Measurements from ENCODE around the gene SATB1. TPM values are rescaled to one million over a fixed set of nuclear protein-coding genes. Genes with fewer than 3 reads are reported as not detected.

The SATB1 gene
- total RNA-seq, 4 donors from 2014 or later, result 24.4 to 47.9 (median 37.2) TPM

- no peak for TF ChIP-seq CTCF (IDR thresholded peaks at IDR 0.05; ENCODE audit: low read depth)
These were observed 14.9 kb downstream of the SATB1 start for GRCh38 chr3:18410205-18410604.

GRCh38 chr3:18409266-18409665 is 15.9 kb downstream of the SATB1 start:
- TF ChIP-seq CTCF (IDR thresholded peaks at IDR 0.05; ENCODE audit: low read depth), result no peak

DNA sequence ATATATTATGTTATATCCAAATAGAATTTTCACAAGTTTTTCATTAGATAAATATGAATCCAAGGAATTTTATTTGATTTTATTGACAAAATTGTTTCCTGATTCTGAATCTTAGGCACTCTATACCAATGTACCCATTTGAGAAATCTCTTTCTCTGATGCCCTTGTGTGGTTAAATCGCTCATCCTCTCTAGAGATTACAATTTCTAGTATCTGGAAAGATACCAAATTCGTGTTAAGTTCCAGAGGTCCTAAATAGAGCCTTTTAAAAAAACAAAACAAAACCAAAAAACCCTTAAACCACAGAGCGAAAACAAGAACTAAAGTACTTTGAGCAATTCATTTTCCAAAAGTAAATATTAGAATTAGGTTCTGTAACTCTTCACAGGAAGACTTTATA is 20.0 kb downstream of the SATB1 start:
- no peak for TF ChIP-seq CTCF (IDR thresholded peaks at IDR 0.05; ENCODE audit: low read depth)

- TF ChIP-seq CTCF (IDR thresholded peaks at IDR 0.05; ENCODE audit: low read depth), result no peak
These were observed 22.1 kb downstream of the SATB1 start for GRCh38 chr3:18403061-18403460.

DNA sequence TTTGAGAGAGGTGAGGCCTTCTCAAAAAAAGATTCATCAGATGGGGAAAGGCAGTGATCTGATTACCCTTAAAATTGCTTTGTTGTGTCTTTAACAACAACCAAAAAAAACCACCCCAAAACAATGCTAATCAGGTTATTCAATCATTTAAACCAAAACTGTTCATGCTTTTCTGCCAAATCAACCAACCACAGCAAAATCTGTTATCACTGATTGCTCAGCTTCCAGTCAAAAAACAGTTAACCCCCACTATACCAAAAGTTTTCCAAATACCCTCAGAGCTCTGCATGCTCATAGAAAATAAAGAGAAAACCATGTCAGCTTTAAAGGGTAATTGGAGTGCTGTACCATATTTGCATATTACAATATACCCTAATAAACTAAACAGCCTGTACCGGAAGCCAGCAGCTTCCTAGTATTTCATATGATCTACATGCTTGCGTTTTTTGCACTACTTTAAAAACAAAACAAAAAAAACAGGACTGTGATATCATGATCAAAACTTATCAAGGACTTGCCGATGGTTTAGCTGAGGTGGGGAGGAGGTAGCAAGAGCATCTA is 22.8 kb downstream of the SATB1 start:
- no peak for TF ChIP-seq CTCF (IDR thresholded peaks at IDR 0.05; ENCODE audit: low read depth)

DNA sequence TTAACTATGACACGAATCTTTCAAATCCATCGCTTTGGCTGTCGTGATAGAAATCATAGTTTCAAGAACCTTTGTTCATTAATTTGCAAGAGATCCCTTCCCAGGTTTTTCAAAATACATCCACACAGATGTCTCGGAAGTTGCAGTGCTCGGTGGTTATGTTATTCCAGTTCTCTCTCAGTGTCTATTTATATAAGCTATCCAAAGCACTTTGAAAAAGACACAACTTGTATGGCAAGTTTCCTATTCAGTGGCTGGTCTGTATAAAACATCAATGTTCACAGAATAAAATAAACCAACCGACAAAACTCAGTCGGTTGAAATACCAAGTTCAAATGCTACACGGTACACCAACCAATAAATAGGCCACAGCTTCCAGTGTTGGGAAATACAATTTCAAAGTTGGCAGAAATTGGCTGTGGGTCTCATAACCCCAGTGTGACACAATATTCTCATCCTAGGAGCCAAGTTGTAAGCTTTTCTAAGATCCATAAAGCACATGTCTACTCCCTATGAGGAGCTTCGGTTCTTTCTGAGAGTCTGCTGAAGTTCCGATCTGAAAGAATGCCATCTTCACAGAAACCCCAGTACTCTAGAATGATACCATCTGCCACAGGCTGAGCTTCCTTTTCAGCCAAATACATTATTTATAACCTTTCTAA is 23.7 kb downstream of the SATB1 start:
- TF ChIP-seq CTCF (IDR thresholded peaks at IDR 0.05; ENCODE audit: low read depth), result no peak

DNA sequence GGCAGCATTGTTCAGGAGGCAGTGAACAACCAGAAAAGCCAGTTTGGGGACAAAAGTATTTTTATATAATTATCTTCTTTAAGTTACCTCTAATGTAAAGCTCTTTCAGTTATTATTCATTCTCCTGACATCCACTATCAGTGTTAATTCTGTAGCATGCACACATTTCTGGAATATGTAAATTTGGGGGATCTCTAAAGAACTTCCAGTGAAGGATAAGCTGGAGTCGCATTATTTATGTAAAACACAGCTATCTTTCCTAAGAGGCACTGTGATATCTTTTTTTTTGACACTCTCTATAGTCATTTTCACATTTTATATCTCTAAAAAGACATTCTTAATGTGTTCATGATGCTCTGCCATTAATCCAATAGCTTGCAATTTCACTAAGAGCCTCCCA is 26.7 kb downstream of the SATB1 start:
- TF ChIP-seq CTCF (IDR thresholded peaks at IDR 0.05; ENCODE audit: low read depth), result no peak

All from subcutaneous adipose tissue (tissue), 4 donors.